PC-3 (cell line): ENCODE results near the gene CREBL2. TPM values are rescaled to one million over a fixed set of nuclear protein-coding genes. Genes with fewer than 3 reads are reported as not detected.
"Not testable (repeated sequence)": the region's sequence is repeated elsewhere in the genome, so short reads cannot be mapped to it uniquely, and the experiment has no call there.

Source experiments
- ATAC-seq: fragments of 200-7000 bp; cut with Tn5 transposase; 2 replicates; pipeline ENCODE4 v1.9.1; 2020; ENCODE audit warnings: mild to moderate bottlenecking, moderate library complexity
- BruUV-seq: library from RNA; stranded (reverse); fragments of 400-500 nt; replicated peaks from 2 replicates; lab custom pipeline; 2021; lab: Mats Ljungman, UMichigan
- CTCF ChIA-PET: fragments of 300-600 bp; sonication (Branson Sonifier 250); formaldehyde crosslinking; loops from one replicate; lab custom pipeline; 2022; ENCODE audit warnings: antibody characterized with exemption; lab: Charles Lee
- POLR2A ChIA-PET: fragments of 300-600 bp; sonication (Branson Sonifier 250); formaldehyde crosslinking; loops from one replicate; lab custom pipeline; 2022; ENCODE audit warnings: antibody characterized with exemption; ENCODE audit not compliant: unreplicated experiment; lab: Charles Lee
- DNase-seq: peaks from one replicate; pipeline ENCODE4 v3.0.0-alpha.2; 2015
- H2AFZ ChIP-seq: fragments of 300-600 bp; sonication (generic); 2 replicates; pipeline ENCODE4 v1.6.0; 2016; ENCODE audit warnings: antibody characterized with exemption, low read length
- H3F3A ChIP-seq: fragments of 300-600 bp; sonication (generic); one replicate; pipeline ENCODE4 v1.6.0; 2017; ENCODE audit warnings: antibody characterized with exemption, low read length, control low read depth, mild to moderate bottlenecking; ENCODE audit not compliant: unreplicated experiment
- H3K27ac ChIP-seq: fragments of 300-600 bp; sonication (generic); 2 replicates; pipeline ENCODE4 v1.5.1; 2016; ENCODE audit warnings: mild to moderate bottlenecking, low read length
- H3K27me3 ChIP-seq: fragments of 300-600 bp; sonication (generic); 2 replicates; pipeline ENCODE4 v1.6.1; 2016; ENCODE audit warnings: low read length, mixed read lengths
- H3K36me3 ChIP-seq: fragments of 300-600 bp; sonication (generic); 2 replicates; pipeline ENCODE4 v1.6.1; 2016; ENCODE audit warnings: low read depth, mixed run types, low read length, mixed read lengths
- H3K4me1 ChIP-seq: fragments of 300-600 bp; sonication (generic); 2 replicates; pipeline ENCODE4 v1.5.1; 2016; ENCODE audit warnings: low read length; ENCODE audit not compliant: insufficient read depth
- H3K4me2 ChIP-seq: fragments of 300-600 bp; sonication (generic); 2 replicates; pipeline ENCODE4 v1.6.0; 2016; ENCODE audit warnings: low read length
- H3K4me3 ChIP-seq: fragments of 300-600 bp; sonication (generic); 2 replicates; pipeline ENCODE4 v1.5.1; 2016; ENCODE audit warnings: mild to moderate bottlenecking, low read length, mixed read lengths
- H3K79me2 ChIP-seq: fragments of 300-600 bp; sonication (generic); 2 replicates; pipeline ENCODE4 v1.6.1; 2017; ENCODE audit warnings: low read length, mixed read lengths
- H3K9ac ChIP-seq: fragments of 300-600 bp; sonication (generic); 2 replicates; pipeline ENCODE4 v1.6.0; 2016; ENCODE audit warnings: mild to moderate bottlenecking, low read length
- H3K9me2 ChIP-seq: fragments of 300-600 bp; sonication (generic); replicated peaks from 2 replicates; pipeline ENCODE4 v1.6.1; 2016; ENCODE audit warnings: mixed run types, low read length, mixed read lengths
- H3K9me3 ChIP-seq: fragments of 300-600 bp; sonication (generic); 2 replicates; pipeline ENCODE4 v1.6.1; 2016; ENCODE audit warnings: low read length, mixed read lengths
- H4K20me1 ChIP-seq: fragments of 300-600 bp; sonication (generic); 2 replicates; pipeline ENCODE4 v1.6.1; 2016; ENCODE audit warnings: low read length, mixed read lengths
- CTCF ChIP-seq: fragments of 300-600 bp; sonication (generic); conservative IDR thresholded peaks from 2 replicates; pipeline ENCODE4 v1.5.1; 2017; ENCODE audit warnings: antibody characterized with exemption, low read depth, mild to moderate bottlenecking, low read length
- EZH2 ChIP-seq: fragments of 300-600 bp; sonication (generic); IDR thresholded peaks from one replicate; pipeline ENCODE4 v1.6.1; 2017; ENCODE audit warnings: antibody characterized with exemption, mild to moderate bottlenecking, low read length; ENCODE audit not compliant: unreplicated experiment
- EZH2phosphoT487 ChIP-seq: fragments of 300-600 bp; sonication (generic); IDR thresholded peaks from 2 replicates; pipeline ENCODE4 v1.6.1; 2018; ENCODE audit warnings: mild to moderate bottlenecking, antibody characterized with exemption, low read length, borderline replicate concordance
- intact Hi-C: fragments of 100-400 bp; cut with micrococcal nuclease; formaldehyde crosslinking; loops from 2 replicates; pipeline ENCODE4 v1.9.0; 2023
- total RNA-seq: library from RNA; depleted of rRNA; stranded (reverse); fragments of >200 nt; gene quantifications from 2 replicates; pipeline ENCODE4 v1.2.3, GENCODE V29; 2014

Gene CREBL2
- total RNA-seq, 1 experiment from 2014 or later, result 14.2 TPM

GRCh38 chr12:12616512-12617310 is 5.0 kb downstream of the CREBL2 start:
- no peak for TF ChIP-seq CTCF
- no peak for TF ChIP-seq EZH2
- TF ChIP-seq EZH2phosphoT487, result no peak
- Histone ChIP-seq H3K79me2 (peaks cover 22% of the 10 kb centered on the region), H4K20me1 (no peaks in the 10 kb centered on the region), H3K4me2 (no peak overlapping the region), H2AFZ (no peak overlapping the region), H3F3A (no peaks in the 10 kb centered on the region), H3K36me3 (no peaks in the 10 kb centered on the region), H3K4me3 (no peak overlapping the region), H3K27ac (no peak overlapping the region), H3K27me3 (no peaks in the 10 kb centered on the region), H3K9me2 (no peaks in the 10 kb centered on the region), H3K4me1 (peaks cover 6% of the 10 kb centered on the region; the same call in 1 of the 2 replicates), H3K9ac (no peak overlapping the region), H3K9me3 (no peaks in the 10 kb centered on the region)
- ChIA-PET CTCF (no interaction called here), POLR2A (interaction anchor here (0.6 kb wide), 2 partner anchors 27 to 79 kb away, joined by 3 read pairs; no protein-coding TSS in a partner anchor)
- ATAC-seq, result no peak
- DNase-seq, result peak; percentile 1
- intact Hi-C loops, result no loop called here
- BruUV-seq, result no TSS peak

- H3K27me3 ChIP-seq, ATAC-seq, H4K20me1 ChIP-seq, H3K9ac ChIP-seq, H3K4me1 ChIP-seq, POLR2A ChIA-PET, BruUV-seq, H3K9me3 ChIP-seq, H3K36me3 ChIP-seq, H3F3A ChIP-seq, H3K4me2 ChIP-seq, H3K4me3 ChIP-seq, H3K27ac ChIP-seq, H2AFZ ChIP-seq, DNase-seq, CTCF ChIA-PET, H3K9me2 ChIP-seq, intact Hi-C loops: not testable (repeated sequence)
- peaks cover 11% of the 10 kb centered on the region for H3K79me2 ChIP-seq
These were observed 6.4 kb downstream of the CREBL2 start for GRCh38 chr12:12618064-12618463.

- no TSS peak for BruUV-seq
- Histone ChIP-seq H3K4me2 (no peak overlapping the region), H3K4me1 (no peaks in the 10 kb centered on the region), H3K27ac (no peak overlapping the region), H3F3A (no peaks in the 10 kb centered on the region), H3K36me3 (no peaks in the 10 kb centered on the region), H3K9ac (no peak overlapping the region), H3K79me2 (0 out of 2 replicates have a peak, but pooled peaks cover 2% of the 10 kb centered on the region), H3K4me3 (no peak overlapping the region), H3K9me3 (no peaks in the 10 kb centered on the region), H3K9me2 (no peaks in the 10 kb centered on the region), H4K20me1 (no peaks in the 10 kb centered on the region), H3K27me3 (no peaks in the 10 kb centered on the region), H2AFZ (no peak overlapping the region)
- ChIA-PET CTCF (interaction anchor here (0.6 kb wide), 1 partner anchor 116 kb away, joined by 8 read pairs; no protein-coding TSS in a partner anchor), POLR2A (no interaction called here)
- intact Hi-C loops, result no loop called here
- TF ChIP-seq EZH2, result no peak
- TF ChIP-seq EZH2phosphoT487, result no peak
- no peak for TF ChIP-seq CTCF
- ATAC-seq (no peak), DNase-seq (no peak)
These were observed 9.1 kb downstream of the CREBL2 start for GRCh38 chr12:12620730-12621315.
